Measurements from ENCODE around the gene SLC41A3. TPM values are rescaled to one million over a fixed set of nuclear protein-coding genes. Genes with fewer than 3 reads are reported as not detected.
A peak's percentile ranks its signal among the peaks of the same experiment; 100 is the strongest.
"Not testable (repeated sequence)": the region's sequence is repeated elsewhere in the genome, so short reads cannot be mapped to it uniquely, and the experiment has no call there.

SLC41A3 gene
- total and polyA plus RNA-seq, 2 donors (not counting 1 experiment from before 2014, with no cell fraction given) = 49.4 to 52.8 TPM

- Histone ChIP-seq H3K27ac (ENCODE audit: insufficient read depth, low read length) (peak overlapping the region; percentile 6), H3K4me2 (ENCODE audit: extremely low read depth, insufficient read depth, low read length) (peak overlapping the region; percentile 61), H3K79me2 (ENCODE audit: control insufficient read depth, insufficient read depth, low read length) (no peaks in the 10 kb centered on the region), H3K4me1 (ENCODE audit: control insufficient read depth, extremely low read depth, insufficient read depth, low read length) (no peaks in the 10 kb centered on the region), H3K36me3 (ENCODE audit: control insufficient read depth, insufficient read depth, low read length) (no peaks in the 10 kb centered on the region), H4K20me1 (ENCODE audit: control insufficient read depth, extremely low read depth, insufficient read depth, low read length) (no peaks in the 10 kb centered on the region), H2AFZ (ENCODE audit: low read length) (peak overlapping the region; percentile 81), H3K4me3 (replicated peaks in 1 of 4; ENCODE audit: control extremely low read depth in 1 of 4, insufficient read depth in 1 of 4, low read depth in 3 of 4, low read length in 4 of 4) (peak overlapping the region; percentile 67 to 95 (median 74)), H3K9me3 (ENCODE audit: control insufficient read depth, insufficient read depth, low read depth, low read length) (no peaks in the 10 kb centered on the region), H3K9ac (ENCODE audit: insufficient read depth, low read length) (peak overlapping the region; percentile 58), H3K27me3 (ENCODE audit: control insufficient read depth, insufficient read depth, low read length) (peaks cover 3% of the 10 kb centered on the region)
- TF ChIP-seq EZH2 (IDR thresholded peaks at IDR 0.05; ENCODE audit: low read length, missing control alignments) (no peak), CTCF (conservative IDR thresholded peaks at IDR 0.05 in 1 of 2, IDR thresholded peaks at IDR 0.05 in 1 of 2; ENCODE audit: low read depth in 1 of 2, low read length in 2 of 2) (no peak)
- peak; percentile 86 to 91 for DNase-seq (ENCODE audit: low read depth in 2 of 2)
Observed at GRCh38 chr3:125990253-125990970, 93.5 kb downstream of the SLC41A3 start.

GRCh38 chr3:125984951-125985350 is 99.0 kb downstream of the SLC41A3 start:
- not testable (repeated sequence) for H3K4me1 ChIP-seq (ENCODE audit: control insufficient read depth, extremely low read depth, insufficient read depth, low read length); H4K20me1 ChIP-seq (ENCODE audit: control insufficient read depth, extremely low read depth, insufficient read depth, low read length); H3K4me3 ChIP-seq (replicated peaks in 1 of 4; ENCODE audit: control extremely low read depth in 1 of 4, insufficient read depth in 1 of 4, low read depth in 3 of 4, low read length in 4 of 4); H3K79me2 ChIP-seq (ENCODE audit: control insufficient read depth, insufficient read depth, low read length); H2AFZ ChIP-seq (ENCODE audit: low read length); H3K27me3 ChIP-seq (ENCODE audit: control insufficient read depth, insufficient read depth, low read length); H3K9ac ChIP-seq (ENCODE audit: insufficient read depth, low read length); H3K9me3 ChIP-seq (ENCODE audit: control insufficient read depth, insufficient read depth, low read depth, low read length); DNase-seq (ENCODE audit: low read depth in 2 of 2); H3K4me2 ChIP-seq (ENCODE audit: extremely low read depth, insufficient read depth, low read length); H3K36me3 ChIP-seq (ENCODE audit: control insufficient read depth, insufficient read depth, low read length); H3K27ac ChIP-seq (ENCODE audit: insufficient read depth, low read length)

- not testable (repeated sequence) for DNase-seq (ENCODE audit: low read depth in 2 of 2); H3K9me3 ChIP-seq (ENCODE audit: control insufficient read depth, insufficient read depth, low read depth, low read length); H3K36me3 ChIP-seq (ENCODE audit: control insufficient read depth, insufficient read depth, low read length); H3K4me2 ChIP-seq (ENCODE audit: extremely low read depth, insufficient read depth, low read length); H3K4me1 ChIP-seq (ENCODE audit: control insufficient read depth, extremely low read depth, insufficient read depth, low read length); H2AFZ ChIP-seq (ENCODE audit: low read length); H3K4me3 ChIP-seq (replicated peaks in 1 of 4; ENCODE audit: control extremely low read depth in 1 of 4, insufficient read depth in 1 of 4, low read depth in 3 of 4, low read length in 4 of 4); H4K20me1 ChIP-seq (ENCODE audit: control insufficient read depth, extremely low read depth, insufficient read depth, low read length); H3K27ac ChIP-seq (ENCODE audit: insufficient read depth, low read length); H3K9ac ChIP-seq (ENCODE audit: insufficient read depth, low read length); H3K27me3 ChIP-seq (ENCODE audit: control insufficient read depth, insufficient read depth, low read length); H3K79me2 ChIP-seq (ENCODE audit: control insufficient read depth, insufficient read depth, low read length)
Observed at GRCh38 chr3:125977104-125977503, 106.8 kb downstream of the SLC41A3 start.

- H3K9me3 ChIP-seq (ENCODE audit: control insufficient read depth, insufficient read depth, low read depth, low read length); H4K20me1 ChIP-seq (ENCODE audit: control insufficient read depth, extremely low read depth, insufficient read depth, low read length); H3K27me3 ChIP-seq (ENCODE audit: control insufficient read depth, insufficient read depth, low read length); H3K79me2 ChIP-seq (ENCODE audit: control insufficient read depth, insufficient read depth, low read length); H3K36me3 ChIP-seq (ENCODE audit: control insufficient read depth, insufficient read depth, low read length); H3K4me2 ChIP-seq (ENCODE audit: extremely low read depth, insufficient read depth, low read length); H2AFZ ChIP-seq (ENCODE audit: low read length); H3K4me3 ChIP-seq (replicated peaks in 1 of 4; ENCODE audit: control extremely low read depth in 1 of 4, insufficient read depth in 1 of 4, low read depth in 3 of 4, low read length in 4 of 4); H3K9ac ChIP-seq (ENCODE audit: insufficient read depth, low read length); DNase-seq (ENCODE audit: low read depth in 2 of 2); H3K4me1 ChIP-seq (ENCODE audit: control insufficient read depth, extremely low read depth, insufficient read depth, low read length); H3K27ac ChIP-seq (ENCODE audit: insufficient read depth, low read length): not testable (repeated sequence)
Observed at GRCh38 chr3:125976003-125976390, 107.9 kb downstream of the SLC41A3 start.

GRCh38 chr3:125975245-125976002 is 108.5 kb downstream of the SLC41A3 start:
- not testable (repeated sequence) for H3K4me2 ChIP-seq (ENCODE audit: extremely low read depth, insufficient read depth, low read length); DNase-seq (ENCODE audit: low read depth in 2 of 2); H3K4me3 ChIP-seq (replicated peaks in 1 of 4; ENCODE audit: control extremely low read depth in 1 of 4, insufficient read depth in 1 of 4, low read depth in 3 of 4, low read length in 4 of 4); H4K20me1 ChIP-seq (ENCODE audit: control insufficient read depth, extremely low read depth, insufficient read depth, low read length); H3K27ac ChIP-seq (ENCODE audit: insufficient read depth, low read length); H3K9me3 ChIP-seq (ENCODE audit: control insufficient read depth, insufficient read depth, low read depth, low read length); H3K79me2 ChIP-seq (ENCODE audit: control insufficient read depth, insufficient read depth, low read length); H3K4me1 ChIP-seq (ENCODE audit: control insufficient read depth, extremely low read depth, insufficient read depth, low read length); H3K9ac ChIP-seq (ENCODE audit: insufficient read depth, low read length); H3K36me3 ChIP-seq (ENCODE audit: control insufficient read depth, insufficient read depth, low read length); H2AFZ ChIP-seq (ENCODE audit: low read length)
- peaks cover 11% of the 10 kb centered on the region for H3K27me3 ChIP-seq (ENCODE audit: control insufficient read depth, insufficient read depth, low read length)
